ENCODE measurements around the gene SLC25A21. TPM values are rescaled to one million over a fixed set of nuclear protein-coding genes. Genes with fewer than 3 reads are reported as not detected.

Gene SLC25A21
- total RNA-seq, 1 donor from 2014 or later, result 0.56 TPM

DNA sequence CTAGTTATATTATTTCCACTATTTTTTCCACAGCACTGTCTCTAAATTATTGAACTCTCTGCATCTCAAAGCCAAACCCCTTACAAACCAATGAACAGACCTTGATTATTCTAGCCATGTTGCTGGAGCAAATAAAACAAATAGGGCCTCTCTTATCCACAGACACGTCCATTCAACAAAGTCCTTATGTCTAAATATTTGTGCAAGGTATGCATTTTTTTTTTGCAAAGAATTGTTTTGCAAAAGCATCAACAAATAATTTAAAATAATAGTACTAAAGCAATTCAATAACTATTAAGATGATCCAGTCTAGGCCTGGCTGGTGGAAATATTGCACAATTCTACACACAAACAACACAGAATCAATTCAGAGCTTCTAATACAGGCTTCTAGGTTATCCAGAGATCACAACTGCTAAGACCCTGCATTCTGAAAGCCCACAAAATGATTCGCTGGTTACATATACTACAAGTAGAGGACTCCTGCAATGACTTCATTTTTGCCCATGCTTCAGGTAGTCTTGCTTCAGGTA lies 221.0 kb downstream of the SLC25A21 start:
- DNase-seq (ENCODE audit: extremely low spot score, unreplicated experiment), result no peak
- Mint-ChIP-seq H3K27me3 (ENCODE audit: unreplicated experiment) (no peaks in the 10 kb centered on the region), H3K27ac (ENCODE audit: unreplicated experiment) (peak overlapping the region; percentile 36), H3K9me3 (ENCODE audit: unreplicated experiment) (peaks cover 3% of the 10 kb centered on the region), H3K4me3 (ENCODE audit: unreplicated experiment) (no peak overlapping the region), H3K36me3 (ENCODE audit: unreplicated experiment) (no peaks in the 10 kb centered on the region), H3K4me1 (ENCODE audit: unreplicated experiment) (peaks cover 43% of the 10 kb centered on the region)
- TF ChIP-seq, protein P1, sequence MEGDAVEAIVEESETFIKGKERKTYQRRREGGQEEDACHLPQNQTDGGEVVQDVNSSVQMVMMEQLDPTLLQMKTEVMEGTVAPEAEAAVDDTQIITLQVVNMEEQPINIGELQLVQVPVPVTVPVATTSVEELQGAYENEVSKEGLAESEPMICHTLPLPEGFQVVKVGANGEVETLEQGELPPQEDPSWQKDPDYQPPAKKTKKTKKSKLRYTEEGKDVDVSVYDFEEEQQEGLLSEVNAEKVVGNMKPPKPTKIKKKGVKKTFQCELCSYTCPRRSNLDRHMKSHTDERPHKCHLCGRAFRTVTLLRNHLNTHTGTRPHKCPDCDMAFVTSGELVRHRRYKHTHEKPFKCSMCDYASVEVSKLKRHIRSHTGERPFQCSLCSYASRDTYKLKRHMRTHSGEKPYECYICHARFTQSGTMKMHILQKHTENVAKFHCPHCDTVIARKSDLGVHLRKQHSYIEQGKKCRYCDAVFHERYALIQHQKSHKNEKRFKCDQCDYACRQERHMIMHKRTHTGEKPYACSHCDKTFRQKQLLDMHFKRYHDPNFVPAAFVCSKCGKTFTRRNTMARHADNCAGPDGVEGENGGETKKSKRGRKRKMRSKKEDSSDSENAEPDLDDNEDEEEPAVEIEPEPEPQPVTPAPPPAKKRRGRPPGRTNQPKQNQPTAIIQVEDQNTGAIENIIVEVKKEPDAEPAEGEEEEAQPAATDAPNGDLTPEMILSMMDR (IDR thresholded peaks at IDR 0.05), result no peak

DNA sequence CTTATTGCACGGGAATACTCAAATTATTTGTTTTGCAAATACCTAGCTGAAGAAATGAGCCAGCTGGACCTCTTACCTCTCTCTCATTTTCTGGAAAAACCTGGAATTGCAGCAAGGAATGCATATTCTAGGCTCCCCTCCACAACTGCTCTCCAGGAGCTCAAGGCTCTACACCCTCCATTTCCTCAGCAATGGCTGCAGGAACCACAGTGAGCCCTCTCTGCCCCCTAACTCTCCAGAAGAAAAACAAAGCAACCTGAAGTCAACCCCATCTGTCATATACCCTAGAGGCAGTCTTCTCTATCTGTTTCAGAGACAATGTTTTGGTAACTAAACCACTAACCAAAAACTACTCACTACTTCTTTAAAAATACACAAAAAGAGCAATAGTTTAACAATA lies 221.6 kb downstream of the SLC25A21 start:
- H3K27ac Mint-ChIP-seq (ENCODE audit: unreplicated experiment), result peak overlapping the region; percentile 36
- H3K4me1 Mint-ChIP-seq (ENCODE audit: unreplicated experiment), result peaks cover 43% of the 10 kb centered on the region
- H3K36me3 Mint-ChIP-seq (ENCODE audit: unreplicated experiment), result no peaks in the 10 kb centered on the region
- no peak overlapping the region for H3K4me3 Mint-ChIP-seq (ENCODE audit: unreplicated experiment)
- no peak for DNase-seq (ENCODE audit: extremely low spot score, unreplicated experiment)
- TF ChIP-seq, protein P1 (IDR thresholded peaks at IDR 0.05), result no peak
- H3K9me3 Mint-ChIP-seq (ENCODE audit: unreplicated experiment), result peaks cover 3% of the 10 kb centered on the region
- no peaks in the 10 kb centered on the region for H3K27me3 Mint-ChIP-seq (ENCODE audit: unreplicated experiment)

DNA sequence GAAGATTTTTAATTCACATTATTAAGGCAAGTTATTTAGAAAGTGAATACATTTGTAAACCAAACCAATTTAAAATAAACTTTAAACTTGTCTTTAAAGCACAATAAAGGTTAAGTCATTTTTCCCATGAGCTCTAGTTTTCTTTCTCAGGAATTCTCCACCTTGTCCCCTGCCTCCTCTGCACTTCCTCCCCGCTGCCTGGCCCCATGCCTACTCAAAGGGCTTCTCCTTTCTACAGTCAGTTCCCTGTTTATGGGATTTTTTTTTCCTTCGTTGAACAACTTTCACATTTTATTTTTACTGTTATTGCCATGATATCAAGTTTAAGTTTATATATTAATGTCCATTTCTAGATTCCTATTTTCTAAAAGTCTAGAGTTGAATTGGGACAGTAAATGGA lies 223.0 kb downstream of the SLC25A21 start:
- TF ChIP-seq, protein P1 (IDR thresholded peaks at IDR 0.05), result no peak
- H3K4me3 Mint-ChIP-seq (ENCODE audit: unreplicated experiment), result no peak overlapping the region

DNA sequence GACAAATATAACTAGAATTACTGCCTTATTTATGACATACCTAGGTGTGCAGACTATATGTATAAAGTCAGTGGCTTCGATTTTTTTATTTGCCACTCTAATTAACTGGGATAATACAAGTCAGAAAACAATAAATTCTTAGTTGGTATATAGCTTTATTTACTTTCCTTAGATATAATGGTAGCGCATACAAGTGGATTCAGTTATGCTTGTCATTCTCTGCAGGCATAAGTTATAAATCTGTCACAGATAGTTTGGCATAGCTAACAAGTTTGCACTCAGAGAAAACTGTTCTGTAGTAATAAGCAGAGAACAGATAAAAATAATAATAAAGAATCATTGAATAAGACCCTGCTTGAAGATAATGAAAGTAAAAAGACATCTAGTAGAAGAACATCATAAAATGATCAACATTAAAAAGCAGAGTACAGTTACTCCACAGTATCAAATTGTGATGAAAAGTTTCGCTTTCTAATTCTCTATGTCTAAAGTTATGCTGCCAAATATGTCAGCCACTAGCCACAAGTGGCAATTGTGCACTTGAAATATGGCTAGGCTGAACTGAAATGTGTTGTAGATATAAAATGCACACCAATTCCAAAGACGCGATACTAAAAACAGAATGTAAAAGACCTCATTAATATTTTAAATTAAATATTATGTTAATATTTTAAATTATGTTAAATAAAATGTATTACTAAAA lies 224.1 kb downstream of the SLC25A21 start:
- no peak overlapping the region for H3K27ac Mint-ChIP-seq (ENCODE audit: unreplicated experiment)
- H3K9me3 Mint-ChIP-seq (ENCODE audit: unreplicated experiment), result no peaks in the 10 kb centered on the region
- H3K4me3 Mint-ChIP-seq (ENCODE audit: unreplicated experiment), result no peak overlapping the region
- TF ChIP-seq, protein P1 (IDR thresholded peaks at IDR 0.05), result no peak
- DNase-seq (ENCODE audit: extremely low spot score, unreplicated experiment), result no peak
- H3K36me3 Mint-ChIP-seq (ENCODE audit: unreplicated experiment), result no peaks in the 10 kb centered on the region
- H3K4me1 Mint-ChIP-seq (ENCODE audit: unreplicated experiment), result peaks cover 47% of the 10 kb centered on the region
- H3K27me3 Mint-ChIP-seq (ENCODE audit: unreplicated experiment), result no peaks in the 10 kb centered on the region

More for the DNA sequence above, 223.0 kb downstream of the SLC25A21 start:
- Mint-ChIP-seq H3K4me1 (ENCODE audit: unreplicated experiment) (peaks cover 48% of the 10 kb centered on the region), H3K36me3 (ENCODE audit: unreplicated experiment) (no peaks in the 10 kb centered on the region), H3K27ac (ENCODE audit: unreplicated experiment) (no peak overlapping the region), H3K27me3 (ENCODE audit: unreplicated experiment) (no peaks in the 10 kb centered on the region), H3K9me3 (ENCODE audit: unreplicated experiment) (no peaks in the 10 kb centered on the region)
- DNase-seq (ENCODE audit: extremely low spot score, unreplicated experiment), result no peak

DNA sequence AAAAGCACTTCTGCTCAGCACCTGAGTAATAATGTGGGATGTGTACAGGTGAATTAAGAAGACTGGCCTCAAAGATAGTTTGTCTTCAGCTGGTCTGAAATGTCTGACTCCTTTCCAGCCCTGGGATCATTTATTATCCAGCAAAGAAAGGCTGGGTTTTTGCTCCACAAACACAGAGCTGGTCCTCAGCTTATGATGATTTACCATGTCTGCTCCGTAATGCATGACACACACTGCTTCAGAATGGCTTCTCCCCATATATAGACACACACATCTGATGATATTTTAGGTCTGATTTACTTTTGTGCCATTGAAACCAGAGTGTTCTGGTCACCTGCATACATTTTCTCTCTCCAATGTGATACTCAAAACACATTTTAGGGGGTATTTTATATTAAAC lies 225.0 kb downstream of the SLC25A21 start:
- TF ChIP-seq, protein P1 (IDR thresholded peaks at IDR 0.05), result no peak
- peaks cover 39% of the 10 kb centered on the region for H3K4me1 Mint-ChIP-seq (ENCODE audit: unreplicated experiment)
- no peaks in the 10 kb centered on the region for H3K36me3 Mint-ChIP-seq (ENCODE audit: unreplicated experiment)
- H3K27ac Mint-ChIP-seq (ENCODE audit: unreplicated experiment), result no peak overlapping the region
- no peak overlapping the region for H3K4me3 Mint-ChIP-seq (ENCODE audit: unreplicated experiment)
- DNase-seq (ENCODE audit: extremely low spot score, unreplicated experiment), result no peak
- H3K27me3 Mint-ChIP-seq (ENCODE audit: unreplicated experiment), result no peaks in the 10 kb centered on the region
- no peaks in the 10 kb centered on the region for H3K9me3 Mint-ChIP-seq (ENCODE audit: unreplicated experiment)
